Measurements from ENCODE around the gene JAK3. TPM values are rescaled to one million over a fixed set of nuclear protein-coding genes. Genes with fewer than 3 reads are reported as not detected.

Gene JAK3
- total RNA-seq, 1 donor from 2014 or later: 256 TPM

DNA sequence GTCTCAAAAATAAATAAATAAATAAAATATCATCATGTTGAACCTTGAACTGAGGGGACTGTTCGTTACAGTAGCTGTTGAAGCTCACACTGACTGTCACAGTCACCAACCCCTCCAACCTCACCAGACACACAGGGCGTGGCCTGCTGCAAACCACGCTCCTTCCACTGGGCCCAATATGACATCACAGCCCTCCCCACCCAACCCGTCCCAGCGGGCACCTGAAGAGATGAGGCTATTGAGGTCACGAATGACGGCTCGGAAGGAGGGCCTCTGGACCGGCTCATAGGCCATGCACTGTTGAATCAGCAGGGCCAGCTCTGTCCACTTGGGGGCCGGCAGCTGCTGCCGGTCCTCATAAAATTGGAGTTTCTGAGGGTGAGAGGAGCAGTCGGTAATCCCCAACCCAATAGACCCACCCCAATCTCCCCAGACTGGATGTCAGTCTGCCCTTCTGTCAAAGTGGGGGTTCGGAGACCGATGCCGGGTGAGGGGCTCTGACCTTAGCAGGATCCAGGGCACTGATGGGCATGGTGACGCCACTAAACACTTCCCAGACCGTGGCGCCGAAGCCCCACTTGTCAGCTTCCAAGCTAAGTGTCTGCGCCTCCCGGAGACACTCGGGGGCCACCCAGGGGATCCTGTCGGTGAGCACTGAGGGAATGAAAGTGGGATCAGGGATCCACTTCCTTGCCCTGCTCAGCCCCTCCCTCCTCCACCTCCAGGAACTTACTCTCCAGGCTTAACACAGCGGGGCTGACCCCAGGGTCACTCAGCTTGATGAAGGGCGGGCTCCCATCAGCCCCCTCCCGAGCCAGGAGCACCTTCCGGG lies 13.2 kb downstream of the JAK3 start:
- Mint-ChIP-seq H3K27ac (no peak overlapping the region), H3K36me3 (ENCODE audit: low read depth) (peaks cover 83% of the 10 kb centered on the region), H3K4me1 (no peaks in the 10 kb centered on the region), H3K9me3 (no peaks in the 10 kb centered on the region), H3K4me3 (no peak overlapping the region), H3K27me3 (no peaks in the 10 kb centered on the region)
- ChIA-PET CTCF (interaction anchor here (0.7 to 1.0 kb wide), 3 partner anchors 9 to 21 kb away, joined by 3 to 4 read pairs (median 3); no protein-coding TSS in a partner anchor), POLR2A (interaction anchor here (0.7 to 3.1 kb wide), 7 partner anchors 11 to 98 kb away, joined by 3 to 20 read pairs (median 4); partner anchors contain the start of genes CCDC124, JAK3 and RPL18A)
- intact Hi-C loops (cut with micrococcal nuclease): no loop called here
- no peak for ATAC-seq (ENCODE audit: low read depth)
- no peak for DNase-seq
- no peak for TF ChIP-seq CTCF (IDR thresholded peaks at IDR 0.05)

DNA sequence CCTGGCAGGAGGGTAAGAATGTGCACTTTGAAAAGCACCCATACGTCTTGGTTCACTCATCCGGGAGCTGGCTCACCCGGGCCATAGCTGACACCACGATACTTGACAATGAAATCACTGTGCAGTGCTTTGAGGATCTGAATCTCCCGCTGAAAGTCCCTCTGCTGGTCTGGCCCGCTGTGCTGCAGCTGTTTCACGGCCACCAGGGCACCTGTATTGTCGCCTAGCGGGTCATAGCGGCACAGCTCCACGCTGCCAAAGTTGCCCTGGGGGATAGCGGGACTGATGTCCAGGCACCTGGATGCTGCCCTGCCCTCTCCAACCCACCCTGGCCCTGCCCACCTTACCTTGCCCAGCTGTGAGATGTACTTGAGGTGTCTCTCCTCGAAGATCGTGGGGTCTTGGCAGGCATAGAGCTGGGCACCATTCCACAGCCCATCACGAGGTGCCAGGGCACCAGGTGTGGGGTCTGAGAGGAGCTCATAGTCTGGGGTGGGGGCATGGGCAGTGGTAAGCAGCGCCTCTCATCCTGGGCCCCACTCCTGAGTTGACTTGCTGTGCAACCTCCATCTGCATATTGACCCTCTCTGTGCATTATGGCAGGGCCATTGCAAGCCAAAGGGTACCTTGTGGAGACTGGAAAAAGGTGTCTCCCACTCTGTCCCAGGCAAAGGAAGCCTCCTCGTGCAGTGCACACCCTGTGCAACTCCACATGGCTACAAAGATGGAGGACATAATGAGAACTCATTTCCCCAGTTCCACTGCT lies 15.2 kb downstream of the JAK3 start:
- ATAC-seq (ENCODE audit: low read depth) (no peak), DNase-seq (no peak)
- ChIA-PET CTCF (no interaction called here), POLR2A (interaction anchor here (0.6 to 3.1 kb wide), 4 partner anchors 9 to 165 kb away, joined by 4 to 20 read pairs (median 7); partner anchors contain the start of gene JAK3)
- Mint-ChIP-seq H3K36me3 (ENCODE audit: low read depth) (peaks cover 78% of the 10 kb centered on the region), H3K27ac (no peak overlapping the region), H3K27me3 (no peaks in the 10 kb centered on the region), H3K4me3 (no peak overlapping the region), H3K9me3 (no peaks in the 10 kb centered on the region), H3K4me1 (no peaks in the 10 kb centered on the region)
- TF ChIP-seq CTCF (IDR thresholded peaks at IDR 0.05): no peak
- intact Hi-C loops (cut with micrococcal nuclease): no loop called here

DNA sequence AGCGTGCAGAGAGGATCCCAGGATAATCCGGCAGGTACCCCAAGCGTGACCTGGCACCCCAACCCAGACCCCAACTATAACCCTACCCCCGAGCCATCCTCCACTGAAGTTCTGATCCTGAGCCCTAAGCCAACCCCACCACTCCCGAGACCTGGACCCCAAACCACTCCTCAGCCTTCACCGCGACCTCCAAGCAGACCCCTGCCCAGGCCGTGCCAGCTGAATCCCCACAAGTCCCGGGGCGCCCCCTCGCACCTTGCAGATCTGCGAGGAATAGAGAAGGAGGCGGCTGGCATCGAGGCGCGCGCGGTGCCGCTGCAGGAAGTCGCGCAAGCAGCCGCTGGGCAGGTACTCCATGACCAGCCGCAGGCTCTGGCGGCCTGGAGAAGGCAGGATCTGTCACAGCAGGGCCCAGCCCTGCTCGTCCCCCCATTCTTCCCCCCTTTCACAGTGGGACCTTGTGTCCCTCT lies 16.3 kb downstream of the JAK3 start:
- ATAC-seq (ENCODE audit: low read depth) (no peak), DNase-seq (no peak)
- ChIA-PET CTCF (no interaction called here), POLR2A (interaction anchor here (0.5 to 3.1 kb wide), 6 partner anchors 8 to 202 kb away, joined by 3 to 20 read pairs (median 4); partner anchors contain the start of gene JAK3)
- Mint-ChIP-seq H3K4me3 (no peak overlapping the region), H3K36me3 (ENCODE audit: low read depth) (peaks cover 78% of the 10 kb centered on the region), H3K27me3 (no peaks in the 10 kb centered on the region), H3K27ac (no peak overlapping the region), H3K9me3 (no peaks in the 10 kb centered on the region), H3K4me1 (no peaks in the 10 kb centered on the region)
- no peak for TF ChIP-seq CTCF (IDR thresholded peaks at IDR 0.05)
- intact Hi-C loops (cut with micrococcal nuclease): no loop called here

DNA sequence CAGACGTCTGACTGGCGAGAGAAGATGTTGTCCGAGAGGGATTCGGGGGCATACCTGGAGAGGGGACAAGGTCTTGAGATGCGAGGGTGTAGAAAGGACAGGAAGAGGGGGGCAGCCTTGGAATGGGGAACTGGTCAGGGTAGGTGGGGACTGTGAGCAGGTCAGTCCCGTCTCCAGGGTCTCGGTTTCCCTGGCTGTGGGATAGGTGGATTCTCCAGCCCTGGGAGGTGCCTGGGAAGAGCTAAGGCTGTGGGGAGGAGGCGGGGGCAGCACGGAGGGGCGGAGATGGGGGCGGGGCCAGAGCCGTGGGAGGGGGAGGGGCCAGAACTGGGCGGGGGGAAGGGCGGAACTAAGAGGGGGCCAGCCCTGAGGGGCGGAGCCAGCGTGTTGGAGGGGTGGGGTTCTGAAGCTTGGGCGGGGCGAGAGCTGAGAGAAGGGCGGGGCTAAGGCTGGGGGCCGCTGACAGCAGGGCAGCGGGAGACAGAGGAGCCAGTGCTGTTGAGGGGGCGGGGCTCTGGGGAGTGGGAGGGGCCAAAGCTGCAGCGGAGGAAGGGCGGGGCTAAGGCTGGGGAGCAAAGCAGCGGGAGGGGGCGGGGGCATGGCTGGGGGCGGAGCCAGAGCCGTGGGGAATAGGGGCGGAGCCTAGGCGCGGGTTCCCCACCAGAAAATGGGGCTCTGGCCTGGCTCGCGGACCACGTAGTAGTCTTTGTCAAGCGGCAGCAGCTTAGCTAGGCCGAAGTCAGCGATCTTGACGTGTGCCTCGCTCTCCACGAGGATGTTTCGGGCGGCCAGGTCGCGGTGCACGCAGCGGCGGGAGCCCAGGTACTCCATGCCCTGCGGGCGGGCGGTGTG lies 17.0 kb downstream of the JAK3 start:
- H3K4me1 Mint-ChIP-seq: no peaks in the 10 kb centered on the region
- H3K4me3 Mint-ChIP-seq: no peak overlapping the region
- H3K9me3 Mint-ChIP-seq: no peaks in the 10 kb centered on the region
- ChIA-PET POLR2A (interaction anchor here (0.5 to 2.5 kb wide), 6 partner anchors 8 to 318 kb away, joined by 3 to 11 read pairs (median 4); partner anchors contain the start of gene JAK3), CTCF (no interaction called here)
- ATAC-seq (ENCODE audit: low read depth): peak; percentile 72
- H3K27me3 Mint-ChIP-seq: no peaks in the 10 kb centered on the region
- peaks cover 73% of the 10 kb centered on the region for H3K36me3 Mint-ChIP-seq (ENCODE audit: low read depth)
- H3K27ac Mint-ChIP-seq: no peak overlapping the region
- no peak for DNase-seq
- no peak for TF ChIP-seq CTCF (IDR thresholded peaks at IDR 0.05)
- intact Hi-C loops (cut with micrococcal nuclease): no loop called here
